GM19372 (cell line): ENCODE measurements around the gene CLASP2.

Source experiments
- ATAC-seq: cut with Tn5 transposase; IDR thresholded peaks from one replicate; pipeline ENCODE4 v1.9.1; 2021; ENCODE audit warnings: mild to moderate bottlenecking, low read depth, moderate library complexity; ENCODE audit not compliant: unreplicated experiment

The CLASP2 gene

GRCh38 chr3:33557829-33558228, 160.2 kb downstream of the CLASP2 start:
- no peak for ATAC-seq

GRCh38 chr3:33557279-33557678, 160.8 kb downstream of the CLASP2 start:
- ATAC-seq: no peak

- ATAC-seq: no peak
These were observed 171.0 kb downstream of the CLASP2 start for GRCh38 chr3:33547101-33547500.

- no peak for ATAC-seq
These were observed 173.9 kb downstream of the CLASP2 start for GRCh38 chr3:33544126-33544525.

- no peak for ATAC-seq
These were observed 174.5 kb downstream of the CLASP2 start for GRCh38 chr3:33543601-33544000.

- no peak for ATAC-seq
These were observed 176.1 kb downstream of the CLASP2 start for GRCh38 chr3:33541918-33542317.

GRCh38 chr3:33538678-33539339, 179.2 kb downstream of the CLASP2 start:
- no peak for ATAC-seq

GRCh38 chr3:33537133-33537532, 180.9 kb downstream of the CLASP2 start:
- ATAC-seq: no peak

- no peak for ATAC-seq
These were observed 191.3 kb downstream of the CLASP2 start for GRCh38 chr3:33526787-33527186.

GRCh38 chr3:33525232-33525631, 192.8 kb downstream of the CLASP2 start:
- ATAC-seq: no peak

- no peak for ATAC-seq
These were observed 194.9 kb downstream of the CLASP2 start for GRCh38 chr3:33523093-33523667.

GRCh38 chr3:33521736-33522135, 196.3 kb downstream of the CLASP2 start:
- ATAC-seq: no peak

GRCh38 chr3:33513262-33513863, 204.7 kb downstream of the CLASP2 start:
- ATAC-seq: no peak

- ATAC-seq: no peak
These were observed 213.0 kb downstream of the CLASP2 start for GRCh38 chr3:33505027-33505426.

GRCh38 chr3:33496449-33496848, 221.6 kb downstream of the CLASP2 start:
- ATAC-seq: no peak

- no peak for ATAC-seq
These were observed 226.3 kb downstream of the CLASP2 start for GRCh38 chr3:33491721-33492120.

GRCh38 chr3:33490641-33491241, 227.3 kb downstream of the CLASP2 start:
- no peak for ATAC-seq

GRCh38 chr3:33488683-33489082, 229.4 kb downstream of the CLASP2 start:
- no peak for ATAC-seq

- no peak for ATAC-seq
These were observed 229.8 kb downstream of the CLASP2 start for GRCh38 chr3:33488246-33488645.

- no peak for ATAC-seq
These were observed 235.9 kb downstream of the CLASP2 start for GRCh38 chr3:33482111-33482521.

GRCh38 chr3:33474896-33475295, 243.2 kb downstream of the CLASP2 start:
- no peak for ATAC-seq

- no peak for ATAC-seq
These were observed 244.2 kb downstream of the CLASP2 start for GRCh38 chr3:33473813-33474212.
